GM19351 (cell line): ENCODE measurements around the gene TUBA4B.

ENCODE experiments used
- ATAC-seq: cut with Tn5 transposase; IDR thresholded peaks from one replicate; pipeline ENCODE4 v1.9.1; 2021; ENCODE audit warnings: mild to moderate bottlenecking, moderate library complexity; ENCODE audit not compliant: unreplicated experiment

TUBA4B gene

GRCh38 chr2:219218732-219219701, 34.0 kb upstream of the TUBA4B start, which contains the start of gene ABCB6:
ABCB6 (minus strand) TSS chr2:219218958; CDS start chr2:219218673, 285 bp downstream.
- peak; percentile 80 for ATAC-seq

DNA sequence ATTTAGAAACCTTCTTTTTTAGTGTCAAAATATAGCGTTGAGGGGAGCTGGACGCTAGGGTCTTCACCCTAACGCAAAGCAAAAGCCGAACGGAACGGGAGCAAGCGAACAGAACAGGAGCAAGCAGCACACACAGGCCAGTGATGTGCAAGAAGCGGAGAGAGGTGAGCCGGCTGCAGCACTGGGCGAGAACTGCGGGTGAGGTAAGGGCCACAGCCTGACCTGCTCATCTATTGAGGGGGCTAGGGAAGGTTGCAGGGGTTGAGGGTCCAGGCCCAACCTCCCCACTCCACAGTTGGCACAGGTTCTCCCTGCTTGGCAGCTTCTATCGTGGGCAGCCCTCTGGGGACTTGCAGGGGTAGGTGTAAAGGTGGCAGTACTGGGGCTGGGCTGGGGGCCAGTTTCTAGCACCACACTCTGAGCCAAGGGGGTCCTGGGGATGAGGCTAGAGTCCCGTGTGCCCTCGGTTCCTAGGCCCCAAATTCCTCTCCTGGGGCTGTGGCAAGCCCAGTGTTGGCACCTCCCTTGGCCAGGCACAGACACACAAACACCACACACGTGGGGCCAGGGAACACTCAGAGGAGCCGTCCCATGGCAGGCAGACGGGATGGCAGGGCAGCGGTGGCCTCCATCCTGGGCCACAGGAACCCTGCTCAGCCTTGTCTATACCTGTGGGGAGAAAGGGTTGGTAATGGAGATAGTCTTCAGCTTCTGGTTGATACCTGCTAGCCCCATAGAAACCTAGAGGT, 33.1 kb upstream of the TUBA4B start:
- ATAC-seq, result no peak

DNA sequence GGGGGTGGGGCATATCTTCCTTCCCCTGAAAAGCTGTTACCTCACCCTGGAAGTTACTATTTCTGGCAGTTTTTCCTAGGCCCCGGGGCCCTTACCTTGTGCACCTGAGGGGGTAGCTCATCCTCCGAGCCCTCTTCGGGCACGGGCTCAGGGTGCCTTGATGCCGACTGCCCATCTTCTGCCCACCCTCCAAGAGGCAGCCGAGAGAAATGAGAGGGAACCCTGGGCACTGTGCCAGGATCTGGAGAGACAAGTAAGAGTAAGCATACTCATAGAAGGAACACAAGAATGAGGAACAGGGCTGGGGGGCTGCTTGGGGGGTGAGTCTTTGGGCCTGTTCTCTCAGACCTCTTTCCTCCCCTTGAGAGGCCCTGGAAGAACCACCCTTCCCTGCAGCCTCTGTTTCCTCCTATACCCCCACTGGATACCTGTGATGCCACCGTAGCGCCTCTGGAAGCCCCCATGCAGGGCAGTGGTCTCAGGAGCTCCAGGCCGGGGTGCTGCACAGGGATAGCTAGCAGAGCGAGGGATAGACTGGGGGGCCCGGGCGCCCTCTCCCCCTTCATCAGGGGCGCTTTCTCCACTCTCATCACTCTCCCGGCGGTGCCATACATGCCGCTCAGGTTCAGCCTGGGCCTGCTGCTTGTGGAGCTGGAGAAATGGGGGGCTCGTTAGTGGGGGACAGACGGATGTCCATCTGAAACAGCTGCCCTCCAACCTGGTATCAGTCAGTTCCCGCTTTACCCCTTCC, 32.2 kb upstream of the TUBA4B start:
- ATAC-seq, result no peak

GRCh38 chr2:219221957-219222518, 31.0 kb upstream of the TUBA4B start:
- ATAC-seq, result no peak

GRCh38 chr2:219223831-219224610, 29.0 kb upstream of the TUBA4B start:
- no peak for ATAC-seq

- no peak for ATAC-seq
These were observed 27.7 kb upstream of the TUBA4B start for GRCh38 chr2:219225350-219225749.

DNA sequence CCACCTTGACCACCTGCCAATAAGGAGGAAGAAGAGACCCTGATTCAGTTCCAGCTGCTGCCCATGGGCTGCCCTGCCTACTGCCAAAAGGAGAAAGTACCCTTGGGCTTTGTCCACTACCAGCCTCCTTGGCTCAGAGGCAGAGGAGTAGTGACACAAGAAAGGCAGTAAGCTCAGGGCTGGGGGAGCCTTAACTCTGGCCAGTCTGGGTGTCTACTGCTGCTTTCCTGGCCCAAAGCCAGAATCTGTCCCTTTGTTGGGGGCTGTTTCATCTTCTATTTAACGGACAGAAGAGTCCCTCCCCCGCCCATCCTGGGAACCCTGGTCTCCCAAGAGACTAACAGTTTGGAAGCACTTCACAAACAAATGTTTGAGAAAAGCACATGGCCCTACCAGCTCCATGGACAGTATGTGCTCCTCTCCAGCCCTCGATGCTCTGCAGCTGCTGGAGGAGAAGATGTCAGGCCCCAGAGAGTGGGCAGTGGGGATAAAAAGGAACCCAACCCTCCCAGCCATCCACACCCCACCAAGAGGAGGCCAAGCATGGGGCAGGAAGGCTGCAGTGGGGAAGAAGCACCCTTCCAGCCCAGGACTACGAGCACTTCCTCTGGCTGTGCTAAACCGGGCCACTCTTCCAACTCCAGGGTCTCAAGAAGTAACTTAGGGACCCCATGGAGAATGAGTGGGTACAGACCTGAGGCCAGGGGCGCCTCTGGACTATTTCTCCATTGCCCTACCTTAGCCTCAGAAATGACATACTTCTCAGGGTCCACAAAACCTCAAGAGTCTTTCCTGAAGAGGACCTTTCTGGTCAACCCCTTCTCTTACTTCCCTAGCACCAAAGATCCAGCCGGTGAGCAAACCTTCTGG, 24.8 kb upstream of the TUBA4B start:
- ATAC-seq, result no peak

DNA sequence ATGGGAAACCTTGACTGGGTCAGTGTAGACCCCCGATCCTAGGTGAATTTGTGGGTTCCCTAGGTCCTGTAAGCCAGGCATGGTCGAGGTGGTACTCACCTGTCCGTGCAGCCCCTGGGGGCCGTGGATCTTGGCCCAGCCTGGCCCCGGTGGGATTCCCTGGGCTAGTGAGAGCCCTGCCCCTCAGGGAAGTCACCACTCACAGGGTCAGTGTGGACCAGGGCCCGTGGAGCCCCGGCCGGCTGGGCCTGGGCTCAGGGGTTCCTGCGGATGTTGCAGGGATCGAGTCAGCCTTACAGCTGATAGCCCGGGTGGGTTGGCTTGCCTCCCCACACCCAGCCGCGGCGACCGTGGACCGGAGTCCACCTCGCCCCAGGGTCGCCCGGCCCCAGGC, 24.1 kb upstream of the TUBA4B start:
- ATAC-seq, result peak; percentile 6

- ATAC-seq, result peak; percentile 95
These were observed 23.6 kb upstream of the TUBA4B start, which contains the start of the genes ANKZF1 and ATG9A for GRCh38 chr2:219229305-219230058. ANKZF1 (plus strand) TSS chr2:219229806; CDS start chr2:219230258, 452 bp downstream. ATG9A (minus strand) TSS chr2:219229636; CDS start chr2:219228024, 1,612 bp downstream.

- ATAC-seq, result peak; percentile 22
These were observed 22.9 kb upstream of the TUBA4B start for GRCh38 chr2:219230059-219230540.

GRCh38 chr2:219234331-219234730, 18.7 kb upstream of the TUBA4B start:
- no peak for ATAC-seq

- ATAC-seq, result no peak
These were observed 9.7 kb upstream of the TUBA4B start for GRCh38 chr2:219243291-219243761.

DNA sequence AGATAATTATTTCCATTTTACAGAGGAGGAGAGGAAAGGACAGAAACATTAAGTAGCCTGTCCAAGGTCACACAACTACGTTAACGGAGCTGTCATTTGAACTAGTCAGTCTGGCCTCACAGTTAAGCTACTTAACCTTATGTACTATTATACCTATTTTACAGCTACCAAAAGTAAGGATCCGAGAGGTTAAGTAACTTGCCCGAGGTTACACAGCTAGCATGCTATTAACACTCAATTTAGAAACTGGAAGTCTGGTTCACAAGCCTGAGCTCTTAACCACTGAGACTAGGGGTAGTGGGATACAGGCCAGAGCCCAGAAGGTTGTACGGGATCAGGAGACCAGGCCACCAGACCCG, 8.3 kb upstream of the TUBA4B start:
- no peak for ATAC-seq

- peak; percentile 87 for ATAC-seq
These were observed 7.7 kb upstream of the TUBA4B start, which contains the start of the genes GLB1L and STK16 for GRCh38 chr2:219245148-219245898. GLB1L (minus strand) TSS chr2:219245444; CDS start chr2:219243573, 1,871 bp downstream. STK16 (plus strand) TSS chr2:219245479; CDS start chr2:219246000, 521 bp downstream.

DNA sequence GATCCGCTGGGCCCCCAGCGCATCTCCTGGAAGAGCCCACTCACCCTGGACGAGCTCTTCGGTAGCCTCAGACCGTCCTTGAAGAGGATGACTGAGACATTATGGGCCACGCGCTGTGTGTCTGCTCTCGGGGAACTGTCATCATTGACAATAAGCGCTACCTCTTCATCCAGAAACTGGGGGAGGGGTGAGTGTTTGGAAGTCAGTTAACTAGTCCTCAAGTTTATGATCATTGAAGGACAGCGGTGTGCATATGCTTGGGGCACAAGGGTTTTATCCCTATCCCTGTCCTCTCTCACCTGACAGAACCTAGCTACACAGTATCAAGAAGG, 7.2 kb upstream of the TUBA4B start:
- ATAC-seq, result no peak

DNA sequence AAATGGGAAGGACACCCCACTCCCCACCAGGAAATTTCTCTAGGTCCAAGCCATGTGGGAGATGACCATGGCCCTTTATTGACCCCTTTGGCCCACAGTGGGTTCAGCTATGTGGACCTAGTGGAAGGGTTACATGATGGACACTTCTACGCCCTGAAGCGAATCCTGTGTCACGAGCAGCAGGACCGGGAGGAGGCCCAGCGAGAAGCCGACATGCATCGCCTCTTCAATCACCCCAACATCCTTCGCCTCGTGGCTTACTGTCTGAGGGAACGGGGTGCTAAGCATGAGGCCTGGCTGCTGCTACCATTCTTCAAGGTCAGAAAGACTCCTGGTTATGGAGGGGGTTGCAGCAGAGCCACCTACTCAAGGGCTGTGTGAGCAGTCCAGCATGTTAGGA, 6.5 kb upstream of the TUBA4B start:
- no peak for ATAC-seq
